Nephron (organoid): ENCODE data around the gene DBT.

ENCODE experiments used
- H3K27ac Mint-ChIP-seq, 3 experiments: 2 replicates each; pipeline ENCODE4 v1.8.0; 2020; ENCODE audit warnings: mixed read lengths in 3 of 3, mild to moderate bottlenecking in 2 of 3, moderate library complexity in 1 of 3
- H3K27me3 Mint-ChIP-seq: 2 replicates; pipeline ENCODE4 v1.8.0; 2021; ENCODE audit warnings: low read depth, mild to moderate bottlenecking, moderate library complexity, mixed read lengths
- H3K36me3 Mint-ChIP-seq: 2 replicates; pipeline ENCODE4 v1.8.0; 2020; ENCODE audit warnings: low read depth, mixed read lengths
- H3K4me1 Mint-ChIP-seq: 2 replicates; pipeline ENCODE4 v1.8.0; 2020; ENCODE audit warnings: mixed read lengths
- H3K4me3 Mint-ChIP-seq, 3 experiments: 2 replicates each; pipeline ENCODE4 v1.8.0; 2020; ENCODE audit warnings: mild to moderate bottlenecking in 3 of 3, mixed read lengths in 3 of 3, moderate library complexity in 2 of 3
- H3K9me3 Mint-ChIP-seq: 2 replicates; pipeline ENCODE4 v1.8.0; 2020; ENCODE audit warnings: mixed read lengths
- TF ChIP-seq, protein P1 (sequence below), 3 experiments: fragments of 200-600 bp; sonication (generic); IDR thresholded peaks; one replicate each; pipeline ENCODE4 v1.5.0; 2021; ENCODE audit warnings: antibody characterized with exemption in 3 of 3; ENCODE audit not compliant: unreplicated experiment in 3 of 3

The DBT gene

DNA sequence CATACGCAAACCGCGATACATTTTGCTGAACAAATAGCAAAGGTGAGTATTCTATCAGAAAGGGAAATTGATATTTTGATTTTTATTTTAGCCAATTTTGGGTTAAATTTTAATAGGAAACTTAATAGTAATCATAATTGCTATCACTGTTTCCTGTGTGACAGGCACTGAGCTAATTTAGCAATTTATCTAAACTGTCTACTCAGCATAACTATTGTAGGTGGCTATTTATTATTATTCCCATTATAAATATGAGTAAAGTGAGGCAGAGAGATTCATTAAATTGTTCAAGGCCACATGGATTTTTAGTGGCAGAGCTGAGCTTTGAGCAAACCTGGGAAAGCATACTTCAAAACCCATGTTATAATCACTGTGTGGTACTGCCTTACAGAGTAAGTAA is 37.5 kb upstream of the DBT start:
- Mint-ChIP-seq H3K9me3 (no peaks in the 10 kb centered on the region), H3K27ac (no peak overlapping the region), H3K4me1 (no peaks in the 10 kb centered on the region), H3K27me3 (no peaks in the 10 kb centered on the region), H3K4me3 (no peak overlapping the region), H3K36me3 (peaks cover 47% of the 10 kb centered on the region)
- TF ChIP-seq, protein P1, sequence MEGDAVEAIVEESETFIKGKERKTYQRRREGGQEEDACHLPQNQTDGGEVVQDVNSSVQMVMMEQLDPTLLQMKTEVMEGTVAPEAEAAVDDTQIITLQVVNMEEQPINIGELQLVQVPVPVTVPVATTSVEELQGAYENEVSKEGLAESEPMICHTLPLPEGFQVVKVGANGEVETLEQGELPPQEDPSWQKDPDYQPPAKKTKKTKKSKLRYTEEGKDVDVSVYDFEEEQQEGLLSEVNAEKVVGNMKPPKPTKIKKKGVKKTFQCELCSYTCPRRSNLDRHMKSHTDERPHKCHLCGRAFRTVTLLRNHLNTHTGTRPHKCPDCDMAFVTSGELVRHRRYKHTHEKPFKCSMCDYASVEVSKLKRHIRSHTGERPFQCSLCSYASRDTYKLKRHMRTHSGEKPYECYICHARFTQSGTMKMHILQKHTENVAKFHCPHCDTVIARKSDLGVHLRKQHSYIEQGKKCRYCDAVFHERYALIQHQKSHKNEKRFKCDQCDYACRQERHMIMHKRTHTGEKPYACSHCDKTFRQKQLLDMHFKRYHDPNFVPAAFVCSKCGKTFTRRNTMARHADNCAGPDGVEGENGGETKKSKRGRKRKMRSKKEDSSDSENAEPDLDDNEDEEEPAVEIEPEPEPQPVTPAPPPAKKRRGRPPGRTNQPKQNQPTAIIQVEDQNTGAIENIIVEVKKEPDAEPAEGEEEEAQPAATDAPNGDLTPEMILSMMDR (IDR thresholded peaks at IDR 0.05; ENCODE audit: unreplicated experiment in 3 of 3): no peak

GRCh38 chr1:100284591-100284990 is 35.0 kb upstream of the DBT start:
- Mint-ChIP-seq H3K4me3 (no peak overlapping the region), H3K27ac (no peak overlapping the region), H3K4me1 (no peaks in the 10 kb centered on the region), H3K27me3 (no peaks in the 10 kb centered on the region), H3K9me3 (no peaks in the 10 kb centered on the region), H3K36me3 (peaks cover 53% of the 10 kb centered on the region)
- TF ChIP-seq, protein P1 (IDR thresholded peaks at IDR 0.05; ENCODE audit: unreplicated experiment in 3 of 3): no peak

DNA sequence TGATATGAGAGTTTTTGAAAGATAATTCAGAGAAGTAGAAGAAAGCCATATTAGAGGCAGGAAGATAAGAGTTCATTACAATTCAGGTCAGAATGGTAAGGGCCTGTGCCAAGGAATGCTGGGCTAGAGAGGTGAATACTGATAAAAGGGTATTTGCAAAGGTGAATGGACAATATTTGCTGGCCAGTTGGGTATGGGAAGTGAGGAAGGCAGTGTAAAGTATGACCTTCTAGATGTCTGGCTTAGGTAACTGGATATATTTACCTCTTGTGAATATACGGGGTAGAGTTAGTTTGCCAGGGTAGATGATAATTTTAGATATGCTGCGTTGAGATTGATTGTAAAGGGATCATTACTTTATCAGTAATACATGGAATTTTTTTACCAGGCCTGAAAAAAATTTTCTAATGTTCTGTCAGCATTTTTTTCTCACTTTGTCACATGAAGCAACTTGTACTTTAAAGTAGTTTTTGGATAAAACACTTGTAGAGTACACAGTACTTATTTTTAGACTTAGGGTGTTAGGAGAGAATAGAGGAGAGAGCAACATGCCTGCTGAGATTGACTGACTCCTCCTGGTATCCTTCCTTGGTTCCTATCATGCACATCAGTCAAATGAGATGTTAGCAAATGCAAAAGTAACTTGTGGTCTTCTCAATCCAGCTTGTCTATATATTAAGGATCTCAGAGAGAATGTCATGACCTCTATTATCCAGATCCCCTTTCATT is 30.5 kb upstream of the DBT start:
- Mint-ChIP-seq H3K9me3 (no peaks in the 10 kb centered on the region), H3K27ac (no peak overlapping the region), H3K27me3 (no peaks in the 10 kb centered on the region), H3K4me1 (no peaks in the 10 kb centered on the region), H3K36me3 (peaks cover 65% of the 10 kb centered on the region), H3K4me3 (no peak overlapping the region)
- TF ChIP-seq, protein P1 (IDR thresholded peaks at IDR 0.05; ENCODE audit: unreplicated experiment in 3 of 3): no peak

DNA sequence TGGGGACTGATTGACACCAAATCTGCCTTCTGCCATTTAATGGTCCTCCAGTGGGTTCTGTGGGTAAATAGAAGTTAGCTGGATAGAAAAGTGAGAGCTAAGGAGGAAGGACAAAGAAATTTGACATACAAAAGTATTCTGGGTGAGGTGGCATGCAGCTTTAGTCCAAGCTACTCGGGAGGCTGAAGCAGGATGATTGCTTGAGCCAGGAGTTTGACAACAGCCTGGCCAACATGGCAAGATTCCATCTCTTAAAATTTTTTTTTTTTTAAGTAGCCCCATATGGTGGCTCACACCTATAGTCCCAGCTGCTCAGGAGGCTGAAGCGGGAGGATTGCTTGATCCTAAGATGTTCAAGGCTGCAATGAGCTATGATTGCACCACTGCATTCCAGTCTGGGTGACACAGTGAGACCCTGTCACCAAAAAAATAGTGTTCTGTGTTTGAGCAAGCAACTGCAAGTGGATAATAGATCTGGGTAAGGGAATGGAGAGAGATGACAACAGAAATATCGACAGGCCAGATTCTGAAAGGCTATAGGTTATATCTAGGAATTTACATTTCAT is 29.8 kb upstream of the DBT start:
- H3K27ac Mint-ChIP-seq: no peak overlapping the region
- no peak overlapping the region for H3K4me3 Mint-ChIP-seq
- no peaks in the 10 kb centered on the region for H3K4me1 Mint-ChIP-seq
- TF ChIP-seq, protein P1 (IDR thresholded peaks at IDR 0.05; ENCODE audit: unreplicated experiment in 3 of 3): no peak
- H3K9me3 Mint-ChIP-seq: no peaks in the 10 kb centered on the region
- no peaks in the 10 kb centered on the region for H3K27me3 Mint-ChIP-seq
- peaks cover 65% of the 10 kb centered on the region for H3K36me3 Mint-ChIP-seq

DNA sequence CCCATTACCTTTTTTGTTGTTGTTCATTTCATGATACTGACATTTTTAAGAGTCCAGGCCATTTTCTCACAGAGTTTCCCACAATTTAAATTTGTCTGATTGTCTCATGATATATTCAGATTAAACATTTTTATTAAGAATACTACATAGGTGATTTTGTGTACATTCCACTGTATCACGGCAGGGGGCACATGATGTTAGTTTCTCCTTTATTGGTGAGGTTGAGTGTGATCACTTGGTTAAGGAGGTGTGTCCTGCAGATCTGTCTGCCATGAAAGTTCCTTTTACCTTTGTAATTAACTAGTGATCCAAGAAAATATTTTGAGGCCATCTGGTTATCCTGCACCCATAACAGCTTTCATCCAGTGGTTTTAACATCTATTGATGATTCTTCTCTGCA is 28.2 kb upstream of the DBT start:
- H3K9me3 Mint-ChIP-seq: no peaks in the 10 kb centered on the region
- H3K27ac Mint-ChIP-seq: no peak overlapping the region
- H3K4me1 Mint-ChIP-seq: no peaks in the 10 kb centered on the region
- H3K27me3 Mint-ChIP-seq: no peaks in the 10 kb centered on the region
- TF ChIP-seq, protein P1 (IDR thresholded peaks at IDR 0.05; ENCODE audit: unreplicated experiment in 3 of 3): no peak
- H3K36me3 Mint-ChIP-seq: peaks cover 72% of the 10 kb centered on the region
- H3K4me3 Mint-ChIP-seq: no peak overlapping the region

GRCh38 chr1:100268202-100268601 is 18.6 kb upstream of the DBT start:
- TF ChIP-seq, protein P1 (IDR thresholded peaks at IDR 0.05; ENCODE audit: unreplicated experiment in 3 of 3): no peak
- no peak overlapping the region for H3K27ac Mint-ChIP-seq
- peaks cover 64% of the 10 kb centered on the region for H3K36me3 Mint-ChIP-seq
- H3K4me1 Mint-ChIP-seq: peaks cover 20% of the 10 kb centered on the region
- H3K9me3 Mint-ChIP-seq: peaks cover 6% of the 10 kb centered on the region
- H3K4me3 Mint-ChIP-seq: peak overlapping the region; percentile 31 to 99 (median 99)
- H3K27me3 Mint-ChIP-seq: no peaks in the 10 kb centered on the region
